HL-60 (cell line): ENCODE data around the gene PRR13.
"Not testable (repeated sequence)": the region's sequence is repeated elsewhere in the genome, so short reads cannot be mapped to it uniquely, and the experiment has no call there.

Experiments used
- DNase-seq, 2 experiments: peaks; one replicate each; pipeline ENCODE4 v3.0.0-alpha.2; 2010 to 2020; ENCODE audit warnings: low read depth in 1 of 2, low spot score in 1 of 2
- H3K27ac ChIP-seq: fragments of 250-450 bp; sonication (Bioruptor Pico); replicated peaks from 2 replicates; pipeline ENCODE4 v1.5.1; 2020; ENCODE audit warnings: mild to moderate bottlenecking, moderate library complexity
- H3K27me3 ChIP-seq: fragments of 250-450 bp; sonication (Bioruptor Pico); 2 replicates; pipeline ENCODE4 v1.5.1; 2021; ENCODE audit warnings: mild to moderate bottlenecking, moderate library complexity; ENCODE audit not compliant: insufficient read depth, poor library complexity, severe bottlenecking
- H3K4me3 ChIP-seq: replicated peaks from 2 replicates; pipeline ENCODE4 v1.5.1; 2011; ENCODE audit warnings: mild to moderate bottlenecking, control low read depth, low read length; ENCODE audit not compliant: insufficient read depth
- CTCF ChIP-seq: IDR thresholded peaks from one replicate; pipeline ENCODE4 v1.5.1; 2011; ENCODE audit warnings: low read length, control low read depth, inconsistent platforms; ENCODE audit not compliant: insufficient read depth
- GABPA ChIP-seq: IDR thresholded peaks from 2 replicates; pipeline ENCODE4 v1.6.1; 2012; ENCODE audit warnings: low read depth
- POLR2AphosphoS5 ChIP-seq: IDR thresholded peaks from 2 replicates; pipeline ENCODE4 v1.6.1; 2012; ENCODE audit warnings: low read depth
- SPI1 ChIP-seq: IDR thresholded peaks from 2 replicates; pipeline ENCODE4 v1.6.1; 2012; ENCODE audit warnings: low read depth, mild to moderate bottlenecking, borderline replicate concordance
- TF ChIP-seq, protein P1 (sequence below): IDR thresholded peaks from 2 replicates; pipeline ENCODE4 v1.6.1; 2012; ENCODE audit warnings: low read depth; ENCODE audit not compliant: insufficient replicate concordance

Gene PRR13

GRCh38 chr12:53417291-53417816, 24.2 kb upstream of the PRR13 start:
- H3K27ac ChIP-seq, result peak overlapping the region; percentile 58
- H3K4me3 ChIP-seq, H3K27me3 ChIP-seq: not testable (repeated sequence)
- peak; percentile 50 to 58 for DNase-seq
- TF ChIP-seq SPI1, result peak; percentile 55; the same call in 1 of the 2 replicates

DNA sequence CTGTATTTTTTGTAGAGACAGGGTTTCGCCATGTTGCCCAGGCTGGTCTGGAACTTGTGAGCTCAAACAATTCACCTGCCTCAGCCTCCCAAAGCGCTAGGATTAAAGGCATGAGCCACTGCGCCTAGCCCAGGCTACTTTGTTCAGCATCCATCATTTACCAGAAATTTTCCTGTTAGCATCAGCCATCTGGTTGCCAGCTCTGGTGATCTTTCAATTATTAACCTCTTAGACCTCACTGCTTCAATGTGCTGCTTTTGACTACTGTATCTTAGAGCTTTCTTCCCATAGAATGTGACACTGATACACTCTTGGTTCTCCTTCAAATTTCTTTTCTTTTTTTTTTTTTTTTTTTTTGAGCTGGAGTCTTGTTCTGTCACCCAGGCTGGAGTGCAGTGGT, 23.3 kb upstream of the PRR13 start:
- no peak overlapping the region for H3K4me3 ChIP-seq
- TF ChIP-seq, protein P1, sequence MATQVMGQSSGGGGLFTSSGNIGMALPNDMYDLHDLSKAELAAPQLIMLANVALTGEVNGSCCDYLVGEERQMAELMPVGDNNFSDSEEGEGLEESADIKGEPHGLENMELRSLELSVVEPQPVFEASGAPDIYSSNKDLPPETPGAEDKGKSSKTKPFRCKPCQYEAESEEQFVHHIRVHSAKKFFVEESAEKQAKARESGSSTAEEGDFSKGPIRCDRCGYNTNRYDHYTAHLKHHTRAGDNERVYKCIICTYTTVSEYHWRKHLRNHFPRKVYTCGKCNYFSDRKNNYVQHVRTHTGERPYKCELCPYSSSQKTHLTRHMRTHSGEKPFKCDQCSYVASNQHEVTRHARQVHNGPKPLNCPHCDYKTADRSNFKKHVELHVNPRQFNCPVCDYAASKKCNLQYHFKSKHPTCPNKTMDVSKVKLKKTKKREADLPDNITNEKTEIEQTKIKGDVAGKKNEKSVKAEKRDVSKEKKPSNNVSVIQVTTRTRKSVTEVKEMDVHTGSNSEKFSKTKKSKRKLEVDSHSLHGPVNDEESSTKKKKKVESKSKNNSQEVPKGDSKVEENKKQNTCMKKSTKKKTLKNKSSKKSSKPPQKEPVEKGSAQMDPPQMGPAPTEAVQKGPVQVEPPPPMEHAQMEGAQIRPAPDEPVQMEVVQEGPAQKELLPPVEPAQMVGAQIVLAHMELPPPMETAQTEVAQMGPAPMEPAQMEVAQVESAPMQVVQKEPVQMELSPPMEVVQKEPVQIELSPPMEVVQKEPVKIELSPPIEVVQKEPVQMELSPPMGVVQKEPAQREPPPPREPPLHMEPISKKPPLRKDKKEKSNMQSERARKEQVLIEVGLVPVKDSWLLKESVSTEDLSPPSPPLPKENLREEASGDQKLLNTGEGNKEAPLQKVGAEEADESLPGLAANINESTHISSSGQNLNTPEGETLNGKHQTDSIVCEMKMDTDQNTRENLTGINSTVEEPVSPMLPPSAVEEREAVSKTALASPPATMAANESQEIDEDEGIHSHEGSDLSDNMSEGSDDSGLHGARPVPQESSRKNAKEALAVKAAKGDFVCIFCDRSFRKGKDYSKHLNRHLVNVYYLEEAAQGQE, result no peak
- TF ChIP-seq GABPA (no peak), SPI1 (no peak), CTCF (no peak), POLR2AphosphoS5 (no peak)
- no peak for DNase-seq
- H3K27ac ChIP-seq, result no peak overlapping the region
- no peaks in the 10 kb centered on the region for H3K27me3 ChIP-seq

GRCh38 chr12:53419756-53420155, 21.8 kb upstream of the PRR13 start:
- no peak overlapping the region for H3K4me3 ChIP-seq
- no peaks in the 10 kb centered on the region for H3K27me3 ChIP-seq
- TF ChIP-seq CTCF, result no peak
- no peak for TF ChIP-seq POLR2AphosphoS5
- no peak for TF ChIP-seq SPI1
- TF ChIP-seq, protein P1, result no peak
- no peak for TF ChIP-seq GABPA
- H3K27ac ChIP-seq, result no peak overlapping the region
- no peak for DNase-seq

GRCh38 chr12:53422247-53422646, 19.3 kb upstream of the PRR13 start:
- H3K4me3 ChIP-seq, H3K27ac ChIP-seq, H3K27me3 ChIP-seq, DNase-seq: not testable (repeated sequence)

GRCh38 chr12:53423597-53423996, 17.9 kb upstream of the PRR13 start, which contains the start of gene AMHR2:
Gene AMHR2 (plus strand): TSS chr12:53423855. CDS start chr12:53423935, 80 bp downstream.
- TF ChIP-seq POLR2AphosphoS5 (no peak), SPI1 (no peak), GABPA (no peak), CTCF (no peak)
- TF ChIP-seq, protein P1, result no peak
- no peak for DNase-seq
- H3K27ac ChIP-seq, result no peak within 1 kb of the TSS
- no peaks in the 10 kb centered on the region for H3K27me3 ChIP-seq
- H3K4me3 ChIP-seq, result no peak within 1 kb of the TSS
